ENCODE measurements around the gene DAW1. TPM values are rescaled to one million over a fixed set of nuclear protein-coding genes. Genes with fewer than 3 reads are reported as not detected.

The DAW1 gene
- total and polyA plus RNA-seq, 3 donors from 2014 or later: 25.2 to 105 (median 31.2) TPM

- Histone ChIP-seq H3K4me1 (peaks cover 13% of the 10 kb centered on the region), H3K4me3 (no peak overlapping the region), H3K27ac (no peak overlapping the region), H3K27me3 (no peaks in the 10 kb centered on the region), H3K9me3 (no peaks in the 10 kb centered on the region), H3K36me3 (ENCODE audit: low read depth, missing control alignments) (no peaks in the 10 kb centered on the region)
- TF ChIP-seq POLR2A (IDR thresholded peaks at IDR 0.05): no peak
- TF ChIP-seq CTCF (IDR thresholded peaks at IDR 0.05): no peak
- 41 to 47% methylated on average over 9 of the region's 9 CpGs for WGBS, 2 donors
- intact Hi-C loops (cut with DNase I; ENCODE audit: low total_unique reads): no loop called here
- peak; percentile 24 for DNase-seq
These were observed 7.2 kb upstream of the DAW1 start for GRCh38 chr2:227864161-227864756.

- 86 to 90% methylated on average over 4 of the region's 4 CpGs for WGBS, 2 donors
- no peak for DNase-seq
- no peak overlapping the region for H3K4me3 ChIP-seq
- no peaks in the 10 kb centered on the region for H3K36me3 ChIP-seq (ENCODE audit: low read depth, missing control alignments)
- no peak overlapping the region for H3K27ac ChIP-seq
- no peaks in the 10 kb centered on the region for H3K9me3 ChIP-seq
- no peak for TF ChIP-seq POLR2A (IDR thresholded peaks at IDR 0.05)
- no peak for TF ChIP-seq CTCF (IDR thresholded peaks at IDR 0.05)
- peaks cover 12% of the 10 kb centered on the region for H3K4me1 ChIP-seq
- no peaks in the 10 kb centered on the region for H3K27me3 ChIP-seq
- intact Hi-C loops (cut with DNase I; ENCODE audit: low total_unique reads): no loop called here
These were observed 6.1 kb upstream of the DAW1 start for GRCh38 chr2:227865291-227865690.

GRCh38 chr2:227867386-227867785 is 4.0 kb upstream of the DAW1 start:
- TF ChIP-seq CTCF (IDR thresholded peaks at IDR 0.05): no peak
- no peak for TF ChIP-seq POLR2A (IDR thresholded peaks at IDR 0.05)
- intact Hi-C loops (cut with DNase I; ENCODE audit: low total_unique reads): no loop called here
- Histone ChIP-seq H3K9me3 (no peaks in the 10 kb centered on the region), H3K27me3 (no peaks in the 10 kb centered on the region), H3K4me3 (no peak overlapping the region), H3K4me1 (peaks cover 7% of the 10 kb centered on the region), H3K27ac (no peak overlapping the region), H3K36me3 (ENCODE audit: low read depth, missing control alignments) (no peaks in the 10 kb centered on the region)
- DNase-seq: no peak
- WGBS, 2 donors: 90 to 94% methylated on average over 2 of the region's 2 CpGs

- intact Hi-C loops (cut with DNase I; ENCODE audit: low total_unique reads): no loop called here
- Histone ChIP-seq H3K27me3 (no peaks in the 10 kb centered on the region), H3K4me1 (no peaks in the 10 kb centered on the region), H3K27ac (no peak overlapping the region), H3K36me3 (ENCODE audit: low read depth, missing control alignments) (no peaks in the 10 kb centered on the region), H3K9me3 (no peaks in the 10 kb centered on the region), H3K4me3 (peak overlapping the region; percentile 40 to 65)
- TF ChIP-seq POLR2A (IDR thresholded peaks at IDR 0.05) (no peak), CTCF (IDR thresholded peaks at IDR 0.05) (no peak)
- 32 to 52% methylated on average over 13 of the region's 13 CpGs for WGBS, 2 donors
- DNase-seq: no peak
These were observed 589 bp upstream of the DAW1 start for GRCh38 chr2:227870710-227871374.

- intact Hi-C loops (cut with DNase I; ENCODE audit: low total_unique reads): no loop called here
- no peak overlapping the region for H3K27ac ChIP-seq
- WGBS, 2 donors: 78 to 83% methylated on average over 4 of the region's 4 CpGs
These were observed 1.2 kb downstream of the DAW1 start for GRCh38 chr2:227872676-227873075.

More at GRCh38 chr2:227872676-227873075, 1.2 kb downstream of the DAW1 start:
- H3K27me3 ChIP-seq: no peaks in the 10 kb centered on the region
- no peaks in the 10 kb centered on the region for H3K9me3 ChIP-seq
- no peak for TF ChIP-seq CTCF (IDR thresholded peaks at IDR 0.05)
- TF ChIP-seq POLR2A (IDR thresholded peaks at IDR 0.05): no peak
- no peak overlapping the region for H3K4me3 ChIP-seq
- H3K4me1 ChIP-seq: no peaks in the 10 kb centered on the region
- no peaks in the 10 kb centered on the region for H3K36me3 ChIP-seq (ENCODE audit: low read depth, missing control alignments)
- DNase-seq: no peak

All from testis (tissue), 3 donors.